A375 (cell line): Measurements from ENCODE around the gene TRANK1. TPM values are rescaled to one million over a fixed set of nuclear protein-coding genes. Genes with fewer than 3 reads are reported as not detected.

Experiments used
- small RNA-seq: library from RNA; depleted of rRNA; stranded (forward); fragments of <200 nt; gene quantifications from one replicate; pipeline ENCODE3, GENCODE V24; 2014
- total RNA-seq: library from RNA; depleted of rRNA; stranded (reverse); fragments of >200 nt; shearing (Covaris generic); gene quantifications from 2 replicates; pipeline ENCODE4 v1.2.3, GENCODE V29; 2014; rRNA removed

Gene TRANK1
- 1.9 and 4.4 TPM in 2 replicates for total RNA-seq

DNA sequence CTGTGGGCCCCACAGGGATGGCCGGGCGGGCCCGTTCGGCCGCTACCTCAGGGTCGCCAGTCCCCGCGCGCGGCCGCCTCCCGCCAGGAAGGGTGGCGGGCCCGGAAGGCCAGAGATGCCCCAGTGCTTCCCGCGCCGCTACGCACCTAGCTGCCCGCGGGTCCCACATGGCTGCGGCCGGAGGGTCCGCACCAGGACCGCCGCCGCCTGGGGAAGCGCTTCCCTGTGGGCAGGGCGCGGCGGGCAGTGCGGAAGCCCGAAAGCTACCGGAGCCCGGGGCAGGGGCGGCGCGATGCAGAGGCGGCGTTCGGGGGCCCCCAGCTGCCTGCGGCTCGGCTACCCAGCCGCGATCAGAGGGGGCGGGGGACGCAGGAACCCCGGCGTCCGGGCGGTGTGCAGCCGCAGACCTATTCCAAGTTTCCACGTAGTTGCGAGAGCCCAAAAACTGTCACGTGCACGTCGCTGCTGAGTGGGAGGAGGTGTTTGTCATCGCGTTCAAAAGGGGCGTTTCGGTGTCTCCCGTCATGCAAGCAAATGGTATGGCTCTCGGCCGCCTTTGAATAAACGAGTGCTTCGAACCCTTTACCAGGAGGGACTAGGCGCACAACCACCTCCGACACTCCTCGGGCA lies at the start of gene TRANK1:
Gene TRANK1 (minus strand): TSS at position 414 of the 630 bp plus-strand sequence. CDS start 245 bp downstream, at position 169.

DNA sequence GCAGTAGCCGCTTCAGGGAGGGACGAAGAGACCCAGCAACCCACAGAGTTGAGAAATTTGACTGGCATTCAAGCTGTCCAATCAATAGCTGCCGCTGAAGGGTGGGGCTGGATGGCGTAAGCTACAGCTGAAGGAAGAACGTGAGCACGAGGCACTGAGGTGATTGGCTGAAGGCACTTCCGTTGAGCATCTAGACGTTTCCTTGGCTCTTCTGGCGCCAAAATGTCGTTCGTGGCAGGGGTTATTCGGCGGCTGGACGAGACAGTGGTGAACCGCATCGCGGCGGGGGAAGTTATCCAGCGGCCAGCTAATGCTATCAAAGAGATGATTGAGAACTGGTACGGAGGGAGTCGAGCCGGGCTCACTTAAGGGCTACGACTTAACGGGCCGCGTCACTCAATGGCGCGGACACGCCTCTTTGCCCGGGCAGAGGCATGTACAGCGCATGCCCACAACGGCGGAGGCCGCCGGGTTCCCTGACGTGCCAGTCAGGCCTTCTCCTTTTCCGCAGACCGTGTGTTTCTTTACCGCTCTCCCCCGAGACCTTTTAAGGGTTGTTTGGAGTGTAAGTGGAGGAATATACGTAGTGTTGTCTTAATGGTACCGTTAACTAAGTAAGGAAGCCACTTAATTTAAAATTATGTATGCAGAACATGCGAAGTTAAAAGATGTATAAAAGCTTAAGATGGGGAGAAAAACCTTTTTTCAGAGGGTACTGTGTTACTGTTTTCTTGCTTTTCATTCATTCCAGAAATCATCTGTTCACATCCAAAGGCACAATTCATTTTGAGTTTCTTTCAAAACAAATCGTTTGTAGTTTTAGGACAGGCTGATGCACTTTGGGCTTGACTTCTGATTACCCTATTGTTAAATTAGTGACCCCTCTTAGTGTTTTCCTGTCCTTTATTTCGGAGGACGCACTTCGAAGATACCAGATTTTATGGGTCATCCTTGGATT lies 48.8 kb upstream of the TRANK1 start, which contains the start of gene MLH1:
Gene MLH1 (plus strand): TSS at position 193 of the 958 bp plus-strand sequence. CDS start 30 bp downstream, at position 223.

DNA sequence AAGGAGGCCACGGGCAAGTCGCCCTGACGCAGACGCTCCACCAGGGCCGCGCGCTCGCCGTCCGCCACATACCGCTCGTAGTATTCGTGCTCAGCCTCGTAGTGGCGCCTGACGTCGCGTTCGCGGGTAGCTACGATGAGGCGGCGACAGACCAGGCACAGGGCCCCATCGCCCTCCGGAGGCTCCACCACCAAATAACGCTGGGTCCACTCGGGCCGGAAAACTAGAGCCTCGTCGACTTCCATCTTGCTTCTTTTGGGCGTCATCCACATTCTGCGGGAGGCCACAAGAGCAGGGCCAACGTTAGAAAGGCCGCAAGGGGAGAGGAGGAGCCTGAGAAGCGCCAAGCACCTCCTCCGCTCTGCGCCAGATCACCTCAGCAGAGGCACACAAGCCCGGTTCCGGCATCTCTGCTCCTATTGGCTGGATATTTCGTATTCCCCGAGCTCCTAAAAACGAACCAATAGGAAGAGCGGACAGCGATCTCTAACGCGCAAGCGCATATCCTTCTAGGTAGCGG lies 48.0 kb upstream of the TRANK1 start, which contains the start of gene EPM2AIP1:
Gene EPM2AIP1 (minus strand): TSS at position 326 of the 520 bp plus-strand sequence. CDS start 54 bp downstream, at position 272.

Small RNA genes lying within 50 kb of the gene (small RNA-seq; reads per million reads assigned to genes)
- gene RNU6ATAC4P = not detected

Other genes with a start within 250 kb of the TRANK1 start
- gene DCLK3, start 180.5 kb downstream of the TRANK1 start, total RNA-seq = not detected in 2 replicates
- 13.0 and 17.2 TPM in 2 replicates for gene EPM2AIP1, start 48.1 kb upstream of the TRANK1 start, total RNA-seq
- 81.3 and 99.4 TPM in 2 replicates for gene MLH1, start 48.5 kb upstream of the TRANK1 start, total RNA-seq
- gene LRRFIP2, start 229.5 kb upstream of the TRANK1 start, total RNA-seq = 70.2 and 74.0 TPM in 2 replicates